Right cardiac atrium (tissue), 5 donors: ENCODE results near the gene TMEM203. TPM values are rescaled to one million over a fixed set of nuclear protein-coding genes. Genes with fewer than 3 reads are reported as not detected.
A peak's percentile ranks its signal among the peaks of the same experiment; 100 is the strongest.
"Not testable (repeated sequence)": the region's sequence is repeated elsewhere in the genome, so short reads cannot be mapped to it uniquely, and the experiment has no call there.

Experiments used
- ATAC-seq, 2 donors: fragments of 200-7000 bp; cut with Tn5 transposase; one replicate each; pipeline versions ENCODE4 v1.8.0 to v1.9.1; 2020; ENCODE audit warnings: moderate library complexity in 2 of 2, mild to moderate bottlenecking in 1 of 2
- DNase-seq, 3 donors: peaks; one replicate each; pipeline ENCODE4 v3.0.0-alpha.2; 2020
- H3K27ac ChIP-seq: one replicate; pipeline ENCODE4 v1.5.1; 2013; ENCODE audit warnings: mild to moderate bottlenecking, low read length, control low read depth, moderate library complexity
- H3K27me3 ChIP-seq: one replicate; pipeline ENCODE4 v1.6.1; 2013; ENCODE audit not compliant: control insufficient read depth, insufficient read depth
- H3K4me1 ChIP-seq: one replicate; pipeline ENCODE4 v1.6.1; 2013; ENCODE audit warnings: low read length; ENCODE audit not compliant: control insufficient read depth, insufficient read depth
- H3K4me3 ChIP-seq: one replicate; pipeline ENCODE4 v1.5.1; 2013; ENCODE audit warnings: low read length, control low read depth
- H3K9me3 ChIP-seq: one replicate; pipeline ENCODE4 v1.6.1; 2013; ENCODE audit warnings: low read length; ENCODE audit not compliant: control insufficient read depth
- WGBS: extraction: QIAGEN DNeasy Blood & Tissue Kit; methylation state at CpG from one replicate; pipeline ENCODE4 v1.1.7; 2013; 5-methylcytosine and 5-hydroxymethylcytosine counted together
- intact Hi-C, 4 donors: fragments of 100-400 bp; cut with DNase I; formaldehyde crosslinking; loops; one replicate each; pipeline versions ENCODE4 v1.11.0 to v1.14.0; 2022 to 2023
- polyA plus RNA-seq: library from polyadenylated mRNA; stranded (reverse); fragments of 200-250 nt; gene quantifications from one replicate; pipeline ENCODE4 v1.2.3, GENCODE V29; 2013
- total RNA-seq, 4 donors: library from RNA; stranded (reverse); fragmentation: NEBNext Ultra II Directional; extraction: Animal tissue kit (Norgen Biotek cat#: 25700); gene quantifications; one replicate each; pipeline ENCODE4 v1.2.1, GENCODE V29; 2021
- donor health status: healthy with polysubstance abuse.
- donor health status: DM: no; HTN: yes; CAD: no.
- donor health status: DM: no; HTN: no; CAD: no.
- donor health status: DM: no; HTN: yes; CAD: no; lungs with severe emphysema.
- donor health status: DM: yes; HTN: yes; CAD: no.

The TMEM203 gene
- total and polyA plus RNA-seq, 5 donors: 28.9 to 47.5 (median 40.6) TPM

DNA sequence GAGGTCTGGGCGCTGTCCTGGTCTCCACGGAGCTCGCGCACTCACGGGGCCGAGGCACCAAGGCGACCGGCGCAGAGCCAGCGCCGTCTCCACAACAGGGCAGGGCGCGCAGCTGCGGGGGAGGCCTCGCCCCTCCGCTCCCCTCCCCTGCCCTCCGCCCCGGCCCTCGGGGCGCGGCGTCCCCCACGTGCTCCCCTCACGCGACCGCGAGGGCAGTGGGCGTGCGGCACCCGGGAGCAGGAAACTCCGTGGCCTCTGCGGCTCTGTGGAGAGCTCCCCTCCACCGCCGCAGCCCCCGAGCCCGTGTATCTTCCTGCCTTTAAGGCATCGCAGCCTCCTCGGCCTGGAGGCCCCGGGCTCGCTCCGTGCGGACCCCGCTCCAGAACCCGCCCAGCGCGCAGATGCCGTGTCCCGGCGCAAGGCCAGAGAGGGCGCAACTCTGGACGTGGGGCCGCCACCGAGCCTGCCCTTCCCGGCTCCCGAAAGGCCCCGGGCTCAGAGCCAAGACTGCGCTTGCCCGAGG lies 34.9 kb upstream of the TMEM203 start:
- H3K27me3 ChIP-seq: no peaks in the 10 kb centered on the region
- peak overlapping the region; percentile 88 for H3K27ac ChIP-seq
- peak overlapping the region; percentile 49 for H3K4me3 ChIP-seq
- WGBS: under 1% methylated on average over 58 of the region's 58 CpGs
- H3K9me3 ChIP-seq: no peaks in the 10 kb centered on the region
- ATAC-seq: peak; percentile 67 to 69
- intact Hi-C loops: loop anchor here in 1 of 4 donors (10.0 kb wide), 1 partner anchor 1196 kb away; no protein-coding TSS in a partner anchor
- peaks cover 3% of the 10 kb centered on the region for H3K4me1 ChIP-seq
- DNase-seq: peak; percentile 88 to 93 (median 93)

DNA sequence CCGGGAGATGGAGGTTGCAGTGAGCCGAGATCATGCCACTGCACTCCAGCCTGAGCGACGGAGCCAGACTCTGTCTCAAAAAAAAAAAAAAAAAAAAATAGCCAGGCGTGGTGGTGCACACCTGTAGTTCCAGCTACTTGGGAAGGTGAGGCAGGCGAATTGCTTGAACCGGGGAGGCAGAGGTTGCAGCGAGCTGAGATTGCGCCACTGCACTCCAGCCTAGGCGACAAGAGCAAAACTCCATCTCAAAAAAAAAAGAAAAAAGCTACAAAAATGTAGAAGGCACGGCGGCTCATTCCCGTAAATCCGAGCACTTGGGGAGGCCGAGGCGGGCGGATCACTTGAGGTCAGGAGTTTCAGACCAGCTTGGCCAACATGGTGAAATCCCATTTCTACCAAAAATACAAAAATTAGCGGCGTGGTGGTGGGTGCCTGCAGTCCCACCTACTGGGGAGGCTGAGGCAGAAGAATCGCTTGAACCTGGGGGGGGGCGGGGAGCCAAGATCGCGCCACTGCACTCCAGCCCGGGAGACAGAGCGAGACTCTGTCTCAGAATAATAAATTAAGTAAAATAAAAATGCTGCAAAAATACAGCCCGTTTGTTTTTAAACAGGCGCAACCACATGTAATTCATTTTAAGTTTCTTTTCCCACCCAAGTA lies 34.2 kb upstream of the TMEM203 start:
- H3K27ac ChIP-seq, ATAC-seq, H3K27me3 ChIP-seq, H3K4me1 ChIP-seq, DNase-seq, H3K9me3 ChIP-seq: not testable (repeated sequence)
- WGBS: 56% methylated on average over 27 of the region's 27 CpGs
- H3K4me3 ChIP-seq: peak overlapping the region; percentile 49
- intact Hi-C loops: loop anchor here in 1 of 4 donors (10.0 kb wide), 1 partner anchor 1195 kb away; no protein-coding TSS in a partner anchor

DNA sequence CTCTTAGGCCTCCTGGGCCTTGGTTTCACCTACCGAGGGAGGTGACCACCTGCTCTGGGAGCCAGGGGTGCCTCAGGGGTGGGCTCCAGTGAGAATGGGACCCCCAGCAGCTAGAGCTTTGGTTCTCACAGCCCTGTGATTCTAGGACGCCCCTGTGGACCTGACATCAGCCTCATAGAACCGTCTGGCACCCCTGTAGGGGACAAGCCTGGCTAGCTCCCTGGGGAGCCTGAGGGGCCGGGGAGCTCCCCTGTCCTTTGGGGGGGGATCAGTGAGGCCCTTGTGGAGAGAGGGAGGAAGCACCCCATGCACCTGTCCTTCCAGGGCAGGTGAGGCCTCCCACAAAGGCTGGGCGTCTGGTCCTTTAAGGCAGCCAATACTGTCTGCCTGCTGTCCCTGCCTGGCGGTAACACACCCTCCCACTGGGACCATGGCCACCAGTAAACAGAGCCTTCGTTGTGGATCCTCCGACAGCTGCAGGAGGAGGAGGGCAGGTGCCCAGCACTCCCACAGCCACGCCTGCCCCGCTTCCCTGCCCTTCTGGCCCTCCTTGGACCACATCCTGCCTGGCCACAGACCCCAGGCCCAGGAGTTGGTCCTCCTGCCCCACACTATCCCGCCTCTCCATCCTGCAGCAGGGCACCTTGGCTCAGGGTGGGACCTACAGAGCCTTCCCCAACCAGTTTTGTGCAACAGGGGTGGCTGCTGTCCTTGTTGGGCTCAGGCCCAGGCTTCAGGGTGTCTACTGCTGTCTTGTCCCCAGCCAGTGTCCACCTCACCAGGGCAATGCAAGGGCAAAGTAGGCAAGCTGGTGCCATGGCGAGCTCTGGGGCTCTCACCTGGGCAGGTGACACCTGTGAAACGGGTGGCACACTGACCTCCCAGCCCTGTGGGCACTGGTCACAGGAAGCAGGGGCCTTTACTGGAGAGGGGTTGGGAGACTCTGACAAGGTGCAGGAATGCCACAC lies 32.6 kb upstream of the TMEM203 start:
- intact Hi-C loops: no loop called here
- Histone ChIP-seq H3K27me3 (no peaks in the 10 kb centered on the region), H3K9me3 (no peaks in the 10 kb centered on the region), H3K4me1 (peaks cover 3% of the 10 kb centered on the region), H3K4me3 (no peak overlapping the region), H3K27ac (no peak overlapping the region)
- no peak for DNase-seq
- WGBS: 67% methylated on average over 13 of the region's 13 CpGs
- no peak for ATAC-seq

DNA sequence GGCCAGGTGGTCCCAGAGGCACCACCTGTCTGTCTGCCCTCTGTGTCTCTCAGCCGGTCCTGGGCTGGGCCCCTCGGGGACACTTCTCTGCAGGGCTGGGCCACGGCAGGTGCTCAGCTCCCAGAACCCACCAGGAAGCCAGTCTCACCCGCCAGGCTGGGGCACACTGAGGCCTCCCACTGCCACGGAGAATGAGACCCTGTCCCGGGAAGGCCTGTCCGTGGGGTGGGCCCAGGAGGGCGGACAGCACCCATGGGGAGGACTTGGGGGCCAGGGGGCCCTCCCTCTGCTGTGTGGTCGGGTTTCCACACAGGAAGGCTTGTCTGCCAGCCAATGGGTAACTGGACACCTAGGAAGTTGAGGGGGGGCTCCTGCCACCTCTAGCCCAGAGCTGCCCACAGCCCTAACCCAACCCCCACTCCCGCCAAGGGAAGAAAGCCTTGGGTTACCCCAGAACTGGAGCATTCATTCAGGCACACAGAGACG lies 31.5 kb upstream of the TMEM203 start:
- intact Hi-C loops: no loop called here
- Histone ChIP-seq H3K4me1 (no peaks in the 10 kb centered on the region), H3K27ac (no peak overlapping the region), H3K4me3 (no peak overlapping the region), H3K27me3 (no peaks in the 10 kb centered on the region), H3K9me3 (no peaks in the 10 kb centered on the region)
- WGBS: 47% methylated on average over 11 of the region's 11 CpGs
- DNase-seq: no peak
- ATAC-seq: no peak

DNA sequence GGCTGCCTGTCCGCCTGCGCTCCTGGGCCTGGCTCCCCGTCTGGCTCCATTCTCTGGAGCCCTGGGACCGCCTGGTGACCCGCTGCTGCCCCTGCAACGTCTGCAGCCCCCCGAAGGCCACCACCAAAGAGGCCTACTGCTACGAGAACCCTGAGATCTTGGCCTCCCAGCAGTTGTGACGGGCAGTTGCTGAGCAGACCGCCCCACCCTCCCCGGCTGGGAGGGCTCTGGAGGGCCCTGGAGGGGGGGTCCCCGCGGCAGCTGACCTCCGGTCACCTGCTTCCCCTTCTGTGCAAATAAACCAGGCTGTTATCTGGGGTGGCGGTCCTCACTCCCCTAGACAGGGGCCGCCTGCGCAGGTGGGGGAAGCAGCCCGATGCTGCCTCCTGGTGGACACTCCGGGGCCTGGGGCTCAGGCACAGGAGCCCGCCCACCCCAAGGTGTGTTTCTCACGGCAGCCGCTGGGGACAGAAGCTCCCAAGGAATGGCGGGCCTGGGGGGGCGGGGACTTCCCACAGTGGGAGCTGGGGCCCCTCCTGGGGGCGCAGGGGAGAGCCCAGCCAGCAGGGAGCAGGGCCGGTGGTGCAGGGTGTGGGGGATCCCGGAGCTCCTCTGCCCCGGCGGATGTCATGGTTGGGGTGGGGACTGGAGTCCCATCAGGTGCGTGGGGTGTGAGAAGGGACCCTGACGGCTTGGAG lies 30.9 kb upstream of the TMEM203 start:
- Histone ChIP-seq H3K9me3 (no peaks in the 10 kb centered on the region), H3K4me1 (no peaks in the 10 kb centered on the region), H3K27me3 (no peaks in the 10 kb centered on the region), H3K4me3 (no peak overlapping the region), H3K27ac (no peak overlapping the region)
- ATAC-seq (peak; percentile 25 to 45), DNase-seq (peak; percentile 87 to 95 (median 95))
- intact Hi-C loops: no loop called here
- WGBS: 10% methylated on average over 31 of the region's 31 CpGs

DNA sequence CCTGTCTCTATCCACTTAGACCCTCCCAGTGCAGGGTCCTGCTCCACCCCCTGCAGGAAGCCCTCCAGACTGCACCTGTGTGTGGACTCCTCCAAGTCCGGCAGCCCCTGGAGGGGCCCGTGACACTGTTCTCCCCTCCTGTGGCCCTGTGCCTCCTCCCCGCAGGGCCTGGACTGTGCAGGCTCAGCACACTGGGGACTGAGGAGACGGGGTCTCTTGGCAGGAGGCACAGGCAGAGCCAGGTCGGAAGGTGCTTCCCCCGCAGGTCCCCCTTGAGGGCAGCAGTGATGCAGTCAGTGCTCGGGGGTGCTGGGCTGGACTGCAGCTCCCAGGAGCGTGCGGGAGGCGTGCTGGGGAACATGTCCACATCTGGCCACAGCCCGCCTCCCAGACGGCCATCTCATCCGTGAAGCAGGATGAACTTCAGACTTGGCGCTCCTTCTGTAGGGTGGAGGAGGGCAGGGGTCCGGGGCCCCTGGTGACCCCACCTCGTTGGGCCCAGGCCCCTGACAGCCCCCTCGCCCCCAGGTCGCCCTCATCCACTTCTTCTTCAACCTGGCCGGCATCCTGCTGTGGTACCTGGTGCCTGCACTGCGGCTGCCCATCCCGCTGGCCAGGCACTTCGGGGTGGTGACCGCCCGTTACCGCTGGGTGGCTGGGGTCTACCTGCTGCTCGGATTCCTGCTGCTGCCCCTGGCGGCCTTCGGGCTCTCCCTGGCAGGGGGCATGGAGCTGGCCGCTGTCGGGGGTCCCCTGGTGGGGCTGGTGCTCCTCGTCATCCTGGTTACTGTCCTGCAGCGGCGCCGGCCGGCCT lies 30.2 kb upstream of the TMEM203 start:
- no peak for DNase-seq
- Histone ChIP-seq H3K27ac (no peak overlapping the region), H3K9me3 (no peaks in the 10 kb centered on the region), H3K4me3 (no peak overlapping the region), H3K4me1 (no peaks in the 10 kb centered on the region), H3K27me3 (no peaks in the 10 kb centered on the region)
- intact Hi-C loops: no loop called here
- WGBS: 64% methylated on average over 35 of the region's 35 CpGs
- no peak for ATAC-seq

DNA sequence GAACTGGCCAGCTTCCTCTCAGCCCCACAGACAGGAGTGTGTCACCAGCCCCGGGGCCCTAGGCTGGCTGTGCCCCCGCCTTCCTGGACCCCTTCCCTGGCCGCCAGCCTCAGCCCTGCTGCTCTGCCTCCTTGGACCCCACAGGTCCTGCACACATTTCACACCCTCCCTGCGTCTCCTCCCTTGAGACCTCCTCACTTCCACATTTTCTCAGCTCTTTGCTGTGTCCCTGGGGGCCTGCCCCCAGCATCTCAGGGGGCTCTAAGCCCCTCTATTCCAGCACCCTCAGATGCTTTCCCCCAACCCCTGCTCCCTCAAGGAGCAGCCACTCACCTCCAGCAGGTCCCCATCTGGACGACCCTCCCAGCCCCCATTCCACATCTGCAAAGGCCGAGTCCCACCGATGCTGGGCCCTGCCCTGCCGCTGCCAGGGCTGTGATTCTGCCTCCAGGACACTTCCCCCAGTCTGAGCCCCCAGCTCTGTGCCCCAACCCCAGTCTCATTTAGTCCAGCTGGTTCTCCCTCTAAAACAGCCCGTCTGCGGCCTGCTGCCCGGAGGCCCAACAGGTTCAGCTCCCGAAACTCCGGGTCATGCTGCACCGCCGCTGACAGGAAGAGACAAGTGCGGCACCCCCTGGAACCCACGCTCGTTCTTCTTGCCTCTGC lies 29.4 kb upstream of the TMEM203 start:
- H3K4me3 ChIP-seq: no peak overlapping the region
- no peak overlapping the region for H3K27ac ChIP-seq
- intact Hi-C loops: no loop called here
- no peaks in the 10 kb centered on the region for H3K4me1 ChIP-seq
- no peak for DNase-seq
- no peaks in the 10 kb centered on the region for H3K9me3 ChIP-seq
- H3K27me3 ChIP-seq: no peaks in the 10 kb centered on the region
- WGBS: 65% methylated on average over 18 of the region's 18 CpGs
- no peak for ATAC-seq

DNA sequence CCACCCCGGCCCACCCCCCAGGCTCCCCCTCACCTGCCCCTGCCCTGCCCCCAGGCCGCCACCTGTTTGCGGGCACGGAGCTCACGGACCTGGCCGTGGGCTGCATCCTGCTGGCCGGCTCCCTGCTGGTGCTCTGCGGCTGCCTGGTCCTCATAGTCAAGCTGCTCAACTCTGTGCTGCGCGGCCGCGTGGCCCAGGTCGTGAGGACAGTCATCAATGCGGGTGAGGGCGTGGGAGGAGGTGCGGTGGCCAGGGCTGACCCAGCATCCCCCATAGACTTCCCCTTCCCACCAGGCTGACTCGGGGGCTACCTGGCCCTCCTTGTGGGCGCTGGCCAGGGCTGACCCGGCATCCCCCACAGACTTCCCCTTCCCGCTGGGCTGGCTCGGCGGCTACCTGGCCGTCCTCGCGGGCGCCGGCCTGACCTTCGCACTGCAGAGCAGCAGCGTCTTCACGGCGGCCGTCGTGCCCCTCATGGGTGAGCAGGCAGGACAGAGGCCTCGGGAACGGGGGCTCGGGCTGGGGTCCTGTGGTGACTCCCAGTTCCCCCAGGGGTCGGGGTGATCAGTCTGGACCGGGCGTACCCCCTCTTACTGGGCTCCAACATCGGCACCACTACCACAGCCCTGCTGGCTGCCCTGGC lies 28.7 kb upstream of the TMEM203 start:
- no peak for ATAC-seq
- Histone ChIP-seq H3K9me3 (no peaks in the 10 kb centered on the region), H3K27ac (no peak overlapping the region), H3K4me3 (no peak overlapping the region), H3K4me1 (no peaks in the 10 kb centered on the region), H3K27me3 (no peaks in the 10 kb centered on the region)
- WGBS: 57% methylated on average over 40 of the region's 40 CpGs
- DNase-seq: no peak
- intact Hi-C loops: no loop called here

DNA sequence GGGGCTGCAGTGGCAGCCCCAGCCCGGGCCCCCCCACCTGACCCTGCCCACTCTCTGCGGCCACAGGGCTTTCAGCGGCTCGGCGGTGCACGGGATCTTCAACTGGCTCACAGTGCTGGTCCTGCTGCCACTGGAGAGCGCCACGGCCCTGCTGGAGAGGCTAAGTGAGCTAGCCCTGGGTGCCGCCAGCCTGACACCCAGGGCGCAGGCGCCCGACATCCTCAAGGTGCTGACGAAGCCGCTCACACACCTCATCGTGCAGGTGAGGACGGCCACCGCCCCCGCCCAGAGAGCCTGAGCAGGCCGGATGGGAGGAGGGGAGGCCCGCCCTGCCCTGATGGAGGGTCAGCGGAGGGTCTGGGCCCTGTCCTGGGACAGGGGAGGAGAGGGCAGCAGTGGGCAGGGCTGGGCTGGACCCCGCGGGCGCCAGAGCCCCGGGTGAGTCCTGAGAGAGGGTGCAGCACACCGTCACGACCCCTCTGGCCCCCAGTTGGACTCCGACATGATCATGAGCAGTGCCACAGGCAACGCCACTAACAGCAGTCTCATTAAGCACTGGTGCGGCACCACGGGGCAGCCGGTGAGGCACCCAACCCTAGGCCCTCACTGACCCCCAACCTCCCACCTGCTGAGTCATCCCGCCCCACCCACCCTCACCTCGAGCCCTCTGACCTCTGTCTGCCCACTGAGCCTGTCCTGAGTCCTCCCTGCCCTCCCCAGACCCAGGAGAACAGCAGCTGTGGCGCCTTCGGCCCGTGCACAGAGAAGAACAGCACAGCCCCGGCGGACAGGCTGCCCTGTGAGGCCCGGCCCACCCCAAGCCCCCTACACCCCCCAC lies 27.9 kb upstream of the TMEM203 start:
- Histone ChIP-seq H3K9me3 (no peaks in the 10 kb centered on the region), H3K27ac (no peak overlapping the region), H3K27me3 (no peaks in the 10 kb centered on the region), H3K4me3 (no peak overlapping the region), H3K4me1 (no peaks in the 10 kb centered on the region)
- no peak for ATAC-seq
- intact Hi-C loops: loop anchor here in 1 of 4 donors (2.0 kb wide), 2 partner anchors 27 to 111 kb away; no protein-coding TSS in a partner anchor
- DNase-seq: no peak
- 70% methylated on average over 40 of the region's 40 CpGs for WGBS
